Activated CD4-positive, alpha-beta T cell treated with anti-CD3 and anti-CD28 coated beads, Interleukin-2, amount 10 ng/mL, durations not matched to agents 7 days and 5 days (primary cell): ENCODE data around the gene TRUB1. TPM values are rescaled to one million over a fixed set of nuclear protein-coding genes. Genes with fewer than 3 reads are reported as not detected.
"Not testable (repeated sequence)": the region's sequence is repeated elsewhere in the genome, so short reads cannot be mapped to it uniquely, and the experiment has no call there.

Experiments
- CTCF ChIA-PET: fragments of 350-600 bp; sonication (Branson Sonifier 250); formaldehyde crosslinking; loops from one replicate; lab custom pipeline; 2021; ENCODE audit warnings: antibody characterized with exemption; lab: Charles Lee
- POLR2A ChIA-PET: fragments of 350-600 bp; sonication (Branson Sonifier 250); formaldehyde crosslinking; loops from one replicate; lab custom pipeline; 2021; ENCODE audit warnings: antibody characterized with exemption; lab: Charles Lee
- DNase-seq: peaks from one replicate; pipeline ENCODE4 v3.0.0-alpha.2; 2020
- H3K27ac Mint-ChIP-seq: one replicate; pipeline ENCODE4 v1.8.0; 2021; ENCODE audit warnings: mild to moderate bottlenecking, moderate library complexity, mixed read lengths
- H3K27me3 Mint-ChIP-seq: one replicate; pipeline ENCODE4 v1.8.0; 2021; ENCODE audit warnings: mixed read lengths
- H3K36me3 Mint-ChIP-seq: one replicate; pipeline ENCODE4 v1.8.0; 2021; ENCODE audit warnings: low read depth, mixed read lengths
- H3K4me1 Mint-ChIP-seq: one replicate; pipeline ENCODE4 v1.8.0; 2021; ENCODE audit warnings: mixed read lengths
- H3K4me3 Mint-ChIP-seq: one replicate; pipeline ENCODE4 v1.8.0; 2021; ENCODE audit warnings: mild to moderate bottlenecking, moderate library complexity, mixed read lengths
- H3K9me3 Mint-ChIP-seq: one replicate; pipeline ENCODE4 v1.8.0; 2021; ENCODE audit warnings: mixed read lengths
- total RNA-seq, 2 experiments: library from RNA; stranded (reverse); gene quantifications; one replicate each; pipeline ENCODE4 v1.2.3, GENCODE V29; 2021

The TRUB1 gene
- total RNA-seq, result 10 to 100 TPM; 12.3 to 12.4 TPM

DNA sequence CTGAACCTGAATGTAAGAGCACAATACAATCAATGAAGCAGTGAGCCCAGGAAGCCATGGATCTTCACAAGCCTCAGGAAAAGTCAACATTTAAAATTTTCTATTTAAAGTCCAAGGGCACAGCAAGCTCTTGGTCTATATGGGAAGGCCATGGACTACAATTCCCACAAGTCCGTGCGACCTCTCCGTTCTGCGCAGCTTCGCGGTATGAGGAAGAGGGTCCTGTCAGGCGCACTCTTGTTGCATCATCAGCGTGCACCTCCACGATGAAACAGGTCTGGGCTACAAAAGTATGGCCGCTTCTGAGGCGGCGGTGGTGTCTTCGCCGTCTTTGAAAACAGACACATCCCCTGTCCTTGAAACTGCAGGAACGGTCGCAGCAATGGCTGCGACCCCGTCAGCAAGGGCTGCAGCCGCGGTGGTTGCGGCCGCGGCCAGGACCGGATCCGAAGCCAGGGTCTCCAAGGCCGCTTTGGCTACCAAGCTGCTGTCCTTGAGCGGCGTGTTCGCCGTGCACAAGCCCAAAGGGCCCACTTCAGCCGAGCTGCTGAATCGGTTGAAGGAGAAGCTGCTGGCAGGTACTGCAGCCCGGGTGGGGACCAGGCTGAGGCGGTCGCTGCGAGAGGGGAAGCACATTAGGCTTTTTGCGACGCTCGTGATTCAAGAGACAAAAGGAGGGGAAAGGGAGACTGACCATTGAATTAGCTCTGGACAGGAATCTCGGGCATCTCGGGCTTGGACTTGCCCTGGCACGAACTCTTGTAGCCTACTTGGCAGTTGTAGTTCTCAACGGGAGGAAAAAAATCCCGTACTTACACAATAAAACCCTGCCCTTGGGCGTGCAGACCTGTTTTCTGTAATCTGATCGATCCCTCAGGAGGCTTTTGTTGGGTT, at the start of gene TRUB1:
Gene TRUB1, plus strand, starts transcription at position 234 of the 894 bp plus-strand sequence. Its CDS starts 59 bp downstream, at position 293.
- peak; percentile 94 for DNase-seq
- POLR2A ChIA-PET, result interaction anchor here (1.0 kb wide), 1 partner anchor 15 kb away, joined by 4 read pairs; no protein-coding TSS in a partner anchor
- H3K27ac Mint-ChIP-seq, result peak within 1 kb of the TSS; percentile 98
- peak within 1 kb of the TSS; percentile 98 for H3K4me3 Mint-ChIP-seq
- H3K36me3 Mint-ChIP-seq, result peaks cover 16% of the 10 kb centered on the region
- H3K4me1 Mint-ChIP-seq, result peaks cover 30% of the 10 kb centered on the region
- CTCF ChIA-PET, result interaction anchor here (1.0 to 2.7 kb wide), 3 partner anchors 22 to 28 kb away, joined by 3 to 9 read pairs (median 3); no protein-coding TSS in a partner anchor
- no peaks in the 10 kb centered on the region for H3K27me3 Mint-ChIP-seq
- H3K9me3 Mint-ChIP-seq, result no peaks in the 10 kb centered on the region

DNA sequence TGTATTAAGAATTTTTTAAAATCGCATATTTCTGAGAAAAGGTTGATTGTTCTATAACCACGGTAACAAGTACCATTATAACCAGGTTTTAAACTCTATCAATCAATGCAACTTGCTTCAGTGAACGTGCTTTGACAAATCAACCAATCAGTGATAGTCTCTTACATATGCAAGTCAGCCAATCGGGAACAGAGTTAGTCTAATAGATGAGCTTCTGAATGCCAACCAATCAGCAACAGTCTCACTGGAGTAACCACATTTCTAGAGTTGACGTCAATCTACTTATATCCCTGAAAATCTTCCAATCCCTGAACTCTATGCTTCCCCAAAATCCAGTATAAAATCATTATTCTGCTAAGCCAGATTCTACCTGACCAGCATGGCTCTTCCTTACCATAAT, 44.7 kb upstream of the TRUB1 start:
- no peaks in the 10 kb centered on the region for H3K4me1 Mint-ChIP-seq
- CTCF ChIA-PET, result interaction anchor here (0.5 kb wide), 1 partner anchor 100 kb away, joined by 3 read pairs; no protein-coding TSS in a partner anchor

DNA sequence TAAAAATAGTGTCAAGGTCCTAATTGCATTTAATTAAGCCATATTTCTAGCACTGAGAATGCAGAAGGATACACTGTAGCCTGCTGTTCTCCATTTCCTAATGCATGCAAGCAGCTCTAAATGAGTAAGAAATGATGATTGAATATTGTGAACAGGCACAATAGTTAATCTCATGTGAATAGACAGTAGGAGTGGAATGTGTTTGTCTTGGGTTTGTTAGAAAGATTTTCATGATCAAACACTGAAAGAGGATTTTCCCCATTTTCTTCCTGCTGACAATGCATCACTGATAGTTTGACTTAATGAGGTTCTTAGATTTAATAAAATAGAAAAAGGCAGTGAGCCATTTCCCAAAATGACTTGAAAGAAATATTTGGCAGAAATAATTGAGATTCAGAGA, 43.1 kb upstream of the TRUB1 start:
- Mint-ChIP-seq H3K27ac (no peak overlapping the region), H3K27me3 (peaks cover 3% of the 10 kb centered on the region), H3K4me1 (peaks cover under 1% of the 10 kb centered on the region), H3K9me3 (no peaks in the 10 kb centered on the region), H3K4me3 (no peak overlapping the region), H3K36me3 (no peaks in the 10 kb centered on the region)
- CTCF ChIA-PET, result interaction anchor here (0.6 kb wide), 1 partner anchor 30 kb away, joined by 3 read pairs; no protein-coding TSS in a partner anchor
- POLR2A ChIA-PET, result no interaction called here
- DNase-seq, result no peak

More for the DNA sequence above, 44.7 kb upstream of the TRUB1 start:
- H3K4me3 Mint-ChIP-seq, result no peak overlapping the region
- POLR2A ChIA-PET, result no interaction called here
- H3K9me3 Mint-ChIP-seq, result no peaks in the 10 kb centered on the region
- no peak for DNase-seq
- no peaks in the 10 kb centered on the region for H3K36me3 Mint-ChIP-seq
- no peaks in the 10 kb centered on the region for H3K27me3 Mint-ChIP-seq
- H3K27ac Mint-ChIP-seq, result no peak overlapping the region

DNA sequence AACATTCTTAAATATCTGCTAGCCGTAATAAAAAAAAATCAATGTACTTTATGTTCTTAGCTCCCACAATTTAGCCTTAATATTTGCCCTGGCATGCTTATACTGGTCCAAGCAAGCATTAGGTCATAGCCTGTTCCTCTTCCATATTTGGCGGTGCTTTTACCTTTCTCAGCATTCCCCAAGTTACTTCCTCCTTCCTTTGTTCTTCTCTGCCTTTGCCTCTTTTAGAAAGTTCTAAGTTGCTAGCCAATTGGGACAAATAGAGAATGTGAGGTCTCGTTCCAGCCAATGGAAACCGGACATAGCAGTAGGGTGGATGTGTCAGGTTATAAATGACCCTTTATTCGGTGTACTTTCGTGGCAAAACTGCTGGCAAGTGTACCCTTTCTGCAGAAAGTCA, 41.0 kb upstream of the TRUB1 start:
- H3K36me3 Mint-ChIP-seq, H3K4me3 Mint-ChIP-seq, CTCF ChIA-PET, POLR2A ChIA-PET, H3K27me3 Mint-ChIP-seq, H3K27ac Mint-ChIP-seq, H3K9me3 Mint-ChIP-seq, H3K4me1 Mint-ChIP-seq, DNase-seq: not testable (repeated sequence)

DNA sequence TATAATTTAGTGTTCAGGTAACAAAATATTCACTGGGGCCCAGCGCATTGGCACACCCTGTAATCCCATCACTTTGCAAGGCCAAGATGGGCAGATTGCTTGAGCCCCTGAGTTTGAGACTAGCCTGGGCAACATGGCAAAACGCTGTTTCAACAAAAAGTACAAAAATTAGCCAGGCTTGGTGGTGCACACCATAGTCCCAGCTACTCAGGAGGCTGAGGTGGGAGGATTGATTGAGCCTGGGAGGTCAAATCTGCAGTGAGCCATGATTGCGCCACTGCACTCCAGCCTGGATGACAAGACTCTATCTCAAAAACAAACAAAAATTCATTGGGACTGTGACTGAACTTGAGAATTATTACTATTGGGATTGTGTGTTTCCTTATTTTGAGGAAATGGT, 40.4 kb upstream of the TRUB1 start:
- H3K36me3 Mint-ChIP-seq, result no peaks in the 10 kb centered on the region
- ChIA-PET CTCF (no interaction called here), POLR2A (no interaction called here)
- no peaks in the 10 kb centered on the region for H3K9me3 Mint-ChIP-seq
- no peak overlapping the region for H3K4me3 Mint-ChIP-seq
- no peak for DNase-seq
- H3K27me3 Mint-ChIP-seq, result peaks cover 3% of the 10 kb centered on the region
- H3K27ac Mint-ChIP-seq, result no peak overlapping the region
- H3K4me1 Mint-ChIP-seq, result peaks cover 3% of the 10 kb centered on the region

DNA sequence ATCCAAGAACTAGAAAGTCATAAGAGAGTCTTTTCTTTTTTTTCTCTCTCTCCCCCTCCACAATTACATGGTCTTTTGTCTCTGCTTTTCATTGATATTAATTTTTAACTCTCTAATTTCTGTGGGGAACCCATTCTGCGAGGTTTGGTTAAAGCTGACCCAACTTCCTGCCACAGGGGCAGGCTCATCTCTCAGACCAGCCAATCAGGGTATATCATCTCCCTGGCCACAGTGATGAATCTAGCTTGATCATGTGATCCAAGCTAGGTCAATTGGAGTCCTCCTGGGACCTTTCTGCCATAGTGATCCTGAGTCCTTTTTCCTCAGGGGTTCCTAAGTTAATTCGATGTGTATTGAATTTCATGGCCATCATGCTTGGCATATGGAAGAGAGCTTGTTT, 38.0 kb upstream of the TRUB1 start:
- Mint-ChIP-seq H3K4me1 (peaks cover 3% of the 10 kb centered on the region), H3K27me3 (peaks cover 11% of the 10 kb centered on the region), H3K27ac (no peak overlapping the region), H3K4me3 (no peak overlapping the region), H3K36me3 (no peaks in the 10 kb centered on the region), H3K9me3 (no peaks in the 10 kb centered on the region)
- CTCF ChIA-PET, result interaction anchor here (0.5 kb wide), 1 partner anchor 14 kb away, joined by 3 read pairs; no protein-coding TSS in a partner anchor
- DNase-seq, result no peak
- POLR2A ChIA-PET, result no interaction called here

DNA sequence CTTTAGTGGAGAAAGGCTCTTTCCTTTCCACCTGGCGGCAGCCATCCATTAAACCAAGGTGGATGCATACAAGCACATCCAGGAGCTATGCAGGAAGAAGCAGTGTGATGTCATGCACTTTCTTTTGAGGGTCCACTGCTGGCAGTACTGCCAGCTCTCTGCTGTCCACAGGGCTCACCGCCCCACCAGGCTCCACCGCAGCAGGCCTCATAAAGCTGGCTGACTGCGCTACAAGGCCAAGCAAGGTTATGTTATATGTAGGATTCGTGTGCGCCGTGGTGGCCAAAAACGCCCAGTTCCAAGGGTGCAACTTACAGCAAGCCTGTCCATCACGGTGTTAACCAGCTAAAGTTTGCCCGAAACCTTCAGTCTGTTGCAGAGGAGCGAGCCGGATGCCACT, 37.3 kb upstream of the TRUB1 start:
- Mint-ChIP-seq H3K9me3 (no peaks in the 10 kb centered on the region), H3K4me1 (peaks cover 3% of the 10 kb centered on the region), H3K4me3 (no peak overlapping the region), H3K27me3 (peaks cover 16% of the 10 kb centered on the region), H3K27ac (no peak overlapping the region), H3K36me3 (no peaks in the 10 kb centered on the region)
- DNase-seq, result no peak
- CTCF ChIA-PET, result interaction anchor here (1.3 to 1.4 kb wide), 2 partner anchors 14 to 16 kb away, joined by 3 read pairs; no protein-coding TSS in a partner anchor
- POLR2A ChIA-PET, result no interaction called here

DNA sequence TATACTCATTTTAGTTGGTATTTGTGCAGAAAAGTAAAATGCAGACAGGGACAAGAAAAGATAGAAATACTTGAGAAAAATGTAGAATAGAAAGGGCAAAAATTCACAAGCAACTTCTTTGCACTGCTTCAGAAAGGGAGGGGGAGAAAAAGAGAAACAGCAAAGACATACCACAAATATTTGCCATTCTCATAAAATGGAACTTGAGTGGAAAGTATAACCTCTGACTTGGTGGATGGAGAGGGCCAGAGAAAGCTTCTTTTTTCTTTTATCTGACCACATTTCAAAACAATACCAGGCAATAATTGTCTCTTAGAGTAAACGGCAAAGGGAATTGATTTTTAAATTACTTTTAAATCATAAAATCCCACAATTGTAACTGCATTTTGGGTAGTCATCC, 35.8 kb upstream of the TRUB1 start:
- peaks cover 3% of the 10 kb centered on the region for H3K4me1 Mint-ChIP-seq
- ChIA-PET POLR2A (no interaction called here), CTCF (interaction anchor here (1.3 to 1.4 kb wide), 2 partner anchors 13 to 14 kb away, joined by 3 read pairs; no protein-coding TSS in a partner anchor)
- H3K27ac Mint-ChIP-seq, result no peak overlapping the region
- no peaks in the 10 kb centered on the region for H3K9me3 Mint-ChIP-seq
- DNase-seq, result no peak
- no peak overlapping the region for H3K4me3 Mint-ChIP-seq
- no peaks in the 10 kb centered on the region for H3K36me3 Mint-ChIP-seq
- H3K27me3 Mint-ChIP-seq, result peaks cover 22% of the 10 kb centered on the region

DNA sequence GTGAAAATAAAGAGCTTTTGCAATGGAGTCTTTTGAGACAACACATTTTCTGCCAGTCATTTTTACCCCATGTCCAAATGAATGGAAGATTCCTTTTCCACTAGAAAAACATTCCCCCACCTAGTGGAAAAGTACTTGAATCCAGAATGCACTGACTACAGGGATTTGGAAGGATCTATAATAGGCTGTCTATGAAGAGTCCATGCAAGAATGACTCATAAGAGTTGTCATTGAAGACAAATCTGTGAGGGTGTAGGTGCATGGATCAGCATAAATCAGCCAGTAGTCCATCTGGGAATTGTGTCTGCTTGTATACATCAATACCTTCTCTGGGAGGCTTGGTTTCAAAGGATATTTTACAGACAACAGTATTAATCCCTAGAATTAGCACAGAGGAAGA, 32.5 kb upstream of the TRUB1 start:
- H3K4me3 Mint-ChIP-seq, result no peak overlapping the region
- no peaks in the 10 kb centered on the region for H3K36me3 Mint-ChIP-seq
- H3K27ac Mint-ChIP-seq, result no peak overlapping the region
- POLR2A ChIA-PET, result interaction anchor here (0.6 kb wide), 1 partner anchor 231 kb away, joined by 4 read pairs; no protein-coding TSS in a partner anchor
- H3K4me1 Mint-ChIP-seq, result no peaks in the 10 kb centered on the region
- peaks cover 19% of the 10 kb centered on the region for H3K27me3 Mint-ChIP-seq
- no peak for DNase-seq
- H3K9me3 Mint-ChIP-seq, result no peaks in the 10 kb centered on the region
- CTCF ChIA-PET, result interaction anchor here (1.1 kb wide), 1 partner anchor 11 kb away, joined by 3 read pairs; no protein-coding TSS in a partner anchor

DNA sequence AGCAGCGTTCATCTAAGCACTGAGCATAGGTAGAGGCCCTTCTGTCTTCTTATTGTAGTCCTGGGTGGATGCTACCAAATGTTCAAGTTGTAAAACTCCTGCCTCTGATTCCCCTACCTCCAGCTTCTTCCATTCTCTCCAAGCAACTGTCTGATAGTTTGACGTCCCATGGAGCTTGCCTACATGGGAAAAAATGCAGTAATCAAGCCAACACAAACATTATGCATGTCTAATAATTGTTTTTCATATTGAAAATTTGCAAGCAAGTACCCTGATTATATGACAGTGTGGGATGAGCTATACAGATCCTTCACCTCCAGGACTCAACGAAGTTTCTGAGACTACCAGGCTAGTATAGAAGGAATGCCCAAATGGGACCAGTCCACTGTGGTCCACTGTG, 31.0 kb upstream of the TRUB1 start:
- Mint-ChIP-seq H3K4me3 (no peak overlapping the region), H3K36me3 (no peaks in the 10 kb centered on the region), H3K27ac (no peak overlapping the region), H3K9me3 (no peaks in the 10 kb centered on the region), H3K27me3 (peaks cover 19% of the 10 kb centered on the region), H3K4me1 (peaks cover 4% of the 10 kb centered on the region)
- POLR2A ChIA-PET, result no interaction called here
- CTCF ChIA-PET, result interaction anchor here (0.5 kb wide), 1 partner anchor 59 kb away, joined by 3 read pairs; no protein-coding TSS in a partner anchor
- no peak for DNase-seq

DNA sequence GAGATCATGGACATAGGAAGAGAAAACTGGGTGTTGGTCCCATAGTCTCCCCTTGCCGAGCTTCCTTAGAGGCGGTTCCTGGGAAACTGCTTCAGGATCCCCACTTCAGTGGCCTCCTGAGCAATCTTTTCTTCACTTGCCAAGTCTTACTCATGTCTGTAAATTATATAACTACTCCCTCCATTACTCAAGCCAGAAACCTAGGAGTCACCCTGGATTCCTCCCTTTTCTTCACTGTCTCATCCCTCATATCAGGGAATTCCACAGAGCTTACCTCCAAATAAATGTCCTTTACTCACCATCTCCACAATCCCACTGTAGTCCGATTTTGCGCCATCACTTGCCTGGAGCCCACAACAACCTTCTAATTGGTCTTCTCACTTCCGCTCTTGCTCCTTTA, 29.1 kb upstream of the TRUB1 start:
- DNase-seq, result no peak
- Mint-ChIP-seq H3K4me1 (peaks cover 10% of the 10 kb centered on the region), H3K27me3 (peaks cover 19% of the 10 kb centered on the region), H3K4me3 (no peak overlapping the region), H3K36me3 (no peaks in the 10 kb centered on the region), H3K27ac (no peak overlapping the region), H3K9me3 (no peaks in the 10 kb centered on the region)
- ChIA-PET CTCF (no interaction called here), POLR2A (no interaction called here)

DNA sequence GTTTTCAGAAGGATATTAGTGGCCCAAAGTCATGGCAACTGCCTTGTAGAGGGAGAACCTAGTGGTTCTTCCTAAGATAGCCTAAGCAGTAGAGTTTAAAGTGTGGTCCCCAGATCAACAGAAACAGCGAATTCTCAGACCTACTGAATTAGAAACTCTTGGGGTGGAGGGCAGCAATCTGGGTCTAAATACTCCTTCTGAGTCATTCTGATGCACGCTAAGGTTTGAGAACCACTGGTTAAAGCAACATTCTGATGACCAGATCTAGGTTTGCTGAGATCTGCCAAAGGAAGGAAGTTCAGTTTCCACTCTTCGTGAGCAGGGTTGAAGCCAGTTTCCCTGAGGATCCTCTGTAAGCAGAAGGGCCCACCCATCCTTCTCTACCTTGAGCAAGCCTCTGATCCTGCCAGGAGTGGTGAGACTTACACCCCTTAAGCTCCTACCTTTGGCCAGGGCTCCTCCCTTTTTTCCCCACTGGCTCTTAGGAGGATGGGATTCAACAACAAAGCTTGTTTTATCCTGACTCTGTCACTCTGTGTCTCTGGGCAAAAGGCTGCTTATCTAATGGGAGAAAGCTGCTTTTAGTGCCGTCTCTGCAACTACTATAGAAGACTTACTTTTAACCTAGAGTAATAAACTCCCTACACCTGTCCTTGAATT, 26.8 kb upstream of the TRUB1 start:
- CTCF ChIA-PET, result interaction anchor here (0.6 to 0.7 kb wide), 2 partner anchors 27 to 223 kb away, joined by 3 read pairs; no protein-coding TSS in a partner anchor
- POLR2A ChIA-PET, result no interaction called here
- DNase-seq, result no peak
- Mint-ChIP-seq H3K27ac (no peak overlapping the region), H3K9me3 (no peaks in the 10 kb centered on the region), H3K27me3 (peaks cover 2% of the 10 kb centered on the region), H3K36me3 (no peaks in the 10 kb centered on the region), H3K4me3 (no peak overlapping the region), H3K4me1 (peaks cover 18% of the 10 kb centered on the region)
